Astrocyte of the cerebellum (primary cell): Measurements from ENCODE around the gene VPS45.

ENCODE experiments used
- DNase-seq: peaks from one replicate; pipeline ENCODE4 v3.0.0-alpha.2; 2011; ENCODE audit warnings: low read depth
- H3K4me3 ChIP-seq: 2 replicates; pipeline ENCODE4 v1.5.1; 2011; ENCODE audit warnings: mild to moderate bottlenecking, low read depth, low read length, moderate library complexity
- in situ Hi-C: cut with HindIII; loops from 2 replicates; pipeline ENCODE4 v1.10.0; 2017; ENCODE audit warnings: low sequenced_read_pairs
- TF ChIP-seq, protein P1 (sequence below): IDR thresholded peaks from 2 replicates; pipeline ENCODE4 v1.5.1; 2012; ENCODE audit warnings: low read length, low read depth, moderate library complexity, mild to moderate bottlenecking; ENCODE audit errors: missing control alignments

The VPS45 gene, protein sequence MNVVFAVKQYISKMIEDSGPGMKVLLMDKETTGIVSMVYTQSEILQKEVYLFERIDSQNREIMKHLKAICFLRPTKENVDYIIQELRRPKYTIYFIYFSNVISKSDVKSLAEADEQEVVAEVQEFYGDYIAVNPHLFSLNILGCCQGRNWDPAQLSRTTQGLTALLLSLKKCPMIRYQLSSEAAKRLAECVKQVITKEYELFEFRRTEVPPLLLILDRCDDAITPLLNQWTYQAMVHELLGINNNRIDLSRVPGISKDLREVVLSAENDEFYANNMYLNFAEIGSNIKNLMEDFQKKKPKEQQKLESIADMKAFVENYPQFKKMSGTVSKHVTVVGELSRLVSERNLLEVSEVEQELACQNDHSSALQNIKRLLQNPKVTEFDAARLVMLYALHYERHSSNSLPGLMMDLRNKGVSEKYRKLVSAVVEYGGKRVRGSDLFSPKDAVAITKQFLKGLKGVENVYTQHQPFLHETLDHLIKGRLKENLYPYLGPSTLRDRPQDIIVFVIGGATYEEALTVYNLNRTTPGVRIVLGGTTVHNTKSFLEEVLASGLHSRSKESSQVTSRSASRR

DNA sequence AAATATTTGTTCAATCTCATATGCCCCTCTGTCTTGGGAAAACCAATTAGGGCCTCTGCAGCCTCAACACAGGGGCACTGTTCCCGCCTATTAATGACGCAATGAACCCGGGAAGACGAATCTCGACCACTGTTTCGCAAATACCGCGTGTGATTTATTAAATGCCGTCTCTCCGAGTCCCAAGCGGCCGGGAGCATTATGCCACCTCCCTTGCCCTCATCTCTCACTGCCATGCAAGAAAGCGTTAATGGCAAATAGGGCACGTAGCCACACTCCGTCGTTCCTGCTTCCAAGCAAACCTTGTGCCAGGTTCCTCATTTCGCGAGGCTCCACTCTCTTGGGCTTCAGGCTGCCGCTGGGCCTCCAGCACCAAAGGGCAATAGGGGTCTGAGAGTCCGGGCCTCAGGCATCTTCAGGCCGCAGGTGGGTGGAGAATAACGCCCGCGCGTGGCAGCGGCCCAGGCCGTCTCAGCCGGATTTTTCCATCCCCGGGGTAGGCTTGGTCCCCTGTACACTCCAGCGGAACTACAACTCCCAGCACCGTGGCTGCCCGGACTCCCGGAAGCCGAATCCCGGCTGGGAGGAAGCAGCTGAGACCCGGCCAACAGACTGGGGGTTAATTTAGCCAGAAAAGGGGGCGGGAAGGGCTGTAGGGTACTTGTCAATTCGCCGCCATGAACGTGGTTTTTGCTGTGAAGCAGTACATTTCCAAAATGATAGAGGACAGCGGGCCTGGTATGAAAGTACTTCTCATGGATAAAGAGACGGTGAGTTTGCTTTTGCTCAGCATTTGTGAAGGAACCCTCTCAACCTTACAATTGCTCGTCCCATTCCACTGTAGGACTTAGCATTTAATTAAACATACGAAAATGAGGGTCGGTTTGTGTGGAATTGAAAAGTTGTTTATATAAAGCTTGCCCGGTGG lies at the start of gene VPS45:
Gene VPS45, plus strand, starts transcription at position 593 of the 925 bp plus-strand sequence. Its CDS starts 82 bp downstream, at position 675.
- TF ChIP-seq, protein P1, sequence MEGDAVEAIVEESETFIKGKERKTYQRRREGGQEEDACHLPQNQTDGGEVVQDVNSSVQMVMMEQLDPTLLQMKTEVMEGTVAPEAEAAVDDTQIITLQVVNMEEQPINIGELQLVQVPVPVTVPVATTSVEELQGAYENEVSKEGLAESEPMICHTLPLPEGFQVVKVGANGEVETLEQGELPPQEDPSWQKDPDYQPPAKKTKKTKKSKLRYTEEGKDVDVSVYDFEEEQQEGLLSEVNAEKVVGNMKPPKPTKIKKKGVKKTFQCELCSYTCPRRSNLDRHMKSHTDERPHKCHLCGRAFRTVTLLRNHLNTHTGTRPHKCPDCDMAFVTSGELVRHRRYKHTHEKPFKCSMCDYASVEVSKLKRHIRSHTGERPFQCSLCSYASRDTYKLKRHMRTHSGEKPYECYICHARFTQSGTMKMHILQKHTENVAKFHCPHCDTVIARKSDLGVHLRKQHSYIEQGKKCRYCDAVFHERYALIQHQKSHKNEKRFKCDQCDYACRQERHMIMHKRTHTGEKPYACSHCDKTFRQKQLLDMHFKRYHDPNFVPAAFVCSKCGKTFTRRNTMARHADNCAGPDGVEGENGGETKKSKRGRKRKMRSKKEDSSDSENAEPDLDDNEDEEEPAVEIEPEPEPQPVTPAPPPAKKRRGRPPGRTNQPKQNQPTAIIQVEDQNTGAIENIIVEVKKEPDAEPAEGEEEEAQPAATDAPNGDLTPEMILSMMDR, result no peak
- in situ Hi-C loops, result no loop called here
- H3K4me3 ChIP-seq, result peak within 1 kb of the TSS; percentile 86
- DNase-seq, result peak; percentile 74

DNA sequence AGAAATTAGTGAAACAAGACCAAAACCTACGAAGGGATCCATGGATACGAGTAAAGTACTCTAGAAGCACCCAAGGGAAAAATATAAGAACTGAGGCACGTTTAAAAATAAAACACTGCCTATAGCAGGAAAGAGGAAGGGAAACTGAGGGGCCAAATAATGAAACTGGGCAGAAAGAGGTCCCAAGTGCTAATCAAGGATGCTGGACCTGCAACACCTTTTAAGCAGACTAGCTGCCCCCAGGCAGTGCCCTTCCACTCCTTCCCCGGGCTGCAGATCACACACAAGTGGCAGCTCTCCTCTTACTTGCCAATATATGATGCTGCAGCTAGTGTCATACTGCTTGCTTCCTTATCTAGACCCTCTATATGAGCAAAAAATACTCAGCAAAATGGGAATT lies 49.4 kb upstream of the VPS45 start:
- no peak overlapping the region for H3K4me3 ChIP-seq
- TF ChIP-seq, protein P1, result no peak
- no peak for DNase-seq
- in situ Hi-C loops, result no loop called here

DNA sequence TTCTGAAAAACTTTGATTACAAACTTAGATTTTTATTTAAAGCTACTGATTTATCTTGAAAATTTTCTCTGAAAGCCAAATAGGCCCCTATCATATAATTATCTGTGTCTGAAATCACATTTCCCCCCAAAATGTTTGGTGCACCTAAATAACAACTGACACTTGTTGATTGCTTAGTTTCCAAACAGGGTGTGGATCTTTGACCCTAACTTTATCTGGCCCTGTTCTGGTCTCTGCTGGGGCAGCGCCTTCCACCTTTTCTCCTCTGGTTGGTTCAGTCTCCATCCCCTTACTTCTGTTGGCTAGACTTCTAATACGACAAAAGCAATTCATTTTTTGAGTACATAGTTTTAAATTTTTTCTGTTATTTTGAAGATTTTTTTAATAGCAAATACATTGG lies 46.9 kb upstream of the VPS45 start:
- H3K4me3 ChIP-seq, result no peak overlapping the region
- in situ Hi-C loops, result no loop called here
- TF ChIP-seq, protein P1, result no peak
- no peak for DNase-seq

DNA sequence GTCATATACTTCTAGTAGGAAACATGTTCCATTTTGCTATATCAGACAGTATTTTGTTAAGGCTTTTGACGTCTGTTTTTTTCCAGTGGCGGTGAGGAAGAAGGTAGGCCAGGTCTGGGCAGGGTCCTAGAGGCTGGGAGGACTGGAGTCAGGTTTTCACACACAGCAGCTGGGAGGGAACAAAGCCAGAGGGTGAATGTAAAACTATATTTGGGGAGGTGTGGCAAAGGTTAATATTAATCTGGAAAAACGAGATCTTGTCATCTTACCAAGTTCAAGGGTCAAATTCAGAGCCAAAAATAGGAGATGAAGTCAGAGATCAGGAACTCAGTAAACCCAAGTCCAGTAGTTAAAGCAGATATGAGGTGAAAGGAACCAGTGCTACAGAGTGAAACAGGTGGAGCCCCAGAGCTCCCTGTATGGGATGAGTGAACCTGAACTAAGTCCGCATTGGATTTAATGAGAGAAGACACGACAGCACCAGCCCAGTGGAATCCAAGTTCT lies 46.3 kb upstream of the VPS45 start:
- DNase-seq, result no peak
- TF ChIP-seq, protein P1, result no peak
- in situ Hi-C loops, result no loop called here
- no peak overlapping the region for H3K4me3 ChIP-seq

DNA sequence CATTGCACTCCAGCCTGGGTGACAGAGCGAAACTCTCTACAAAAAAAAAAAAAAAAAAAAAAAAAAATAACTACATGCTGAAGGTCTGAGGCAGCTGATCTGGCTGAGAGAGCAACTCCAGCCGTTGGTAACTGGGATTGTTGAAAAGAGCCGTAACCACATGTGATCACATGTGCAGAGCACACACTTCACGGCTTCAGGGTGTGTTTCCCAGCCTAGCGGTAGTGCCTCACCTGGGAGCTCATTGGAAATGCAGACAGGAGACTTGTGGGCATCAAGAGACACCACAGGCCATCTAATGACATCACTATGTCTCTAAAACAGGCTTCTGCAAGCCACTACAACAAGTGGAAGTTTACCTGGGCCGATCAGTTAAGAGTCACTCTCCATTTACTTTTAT lies 45.2 kb upstream of the VPS45 start:
- DNase-seq, result no peak
- TF ChIP-seq, protein P1, result no peak
- H3K4me3 ChIP-seq, result no peak overlapping the region
- in situ Hi-C loops, result no loop called here

DNA sequence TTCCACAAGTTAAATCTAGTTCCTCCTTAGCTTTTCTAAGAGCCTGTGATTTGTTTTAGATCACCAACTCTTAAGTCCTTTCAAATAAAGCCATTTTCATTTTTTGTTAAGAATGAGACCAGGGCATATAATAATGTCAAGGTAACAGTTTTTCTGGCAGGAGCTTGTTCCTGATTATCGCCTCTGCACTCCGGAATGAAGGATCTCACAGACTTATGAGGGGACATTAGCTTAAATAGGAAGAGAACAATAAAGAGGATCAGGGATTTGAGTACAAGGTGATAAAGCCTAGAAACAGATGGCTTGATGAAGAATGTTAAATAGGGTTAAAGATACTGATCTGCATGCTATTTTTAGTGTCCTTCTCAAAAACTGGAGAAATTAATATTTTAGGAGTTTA lies 43.4 kb upstream of the VPS45 start:
- DNase-seq, result no peak
- in situ Hi-C loops, result no loop called here
- TF ChIP-seq, protein P1, result no peak
- no peak overlapping the region for H3K4me3 ChIP-seq
